HG02943 (cell line): ENCODE results near the gene SLC41A3.
"Not testable (repeated sequence)": the region's sequence is repeated elsewhere in the genome, so short reads cannot be mapped to it uniquely, and the experiment has no call there.

Source experiments
- ATAC-seq: cut with Tn5 transposase; IDR thresholded peaks from one replicate; pipeline ENCODE4 v1.9.1; 2021; ENCODE audit warnings: mild to moderate bottlenecking, low read depth, moderate library complexity; ENCODE audit not compliant: unreplicated experiment

The SLC41A3 gene

DNA sequence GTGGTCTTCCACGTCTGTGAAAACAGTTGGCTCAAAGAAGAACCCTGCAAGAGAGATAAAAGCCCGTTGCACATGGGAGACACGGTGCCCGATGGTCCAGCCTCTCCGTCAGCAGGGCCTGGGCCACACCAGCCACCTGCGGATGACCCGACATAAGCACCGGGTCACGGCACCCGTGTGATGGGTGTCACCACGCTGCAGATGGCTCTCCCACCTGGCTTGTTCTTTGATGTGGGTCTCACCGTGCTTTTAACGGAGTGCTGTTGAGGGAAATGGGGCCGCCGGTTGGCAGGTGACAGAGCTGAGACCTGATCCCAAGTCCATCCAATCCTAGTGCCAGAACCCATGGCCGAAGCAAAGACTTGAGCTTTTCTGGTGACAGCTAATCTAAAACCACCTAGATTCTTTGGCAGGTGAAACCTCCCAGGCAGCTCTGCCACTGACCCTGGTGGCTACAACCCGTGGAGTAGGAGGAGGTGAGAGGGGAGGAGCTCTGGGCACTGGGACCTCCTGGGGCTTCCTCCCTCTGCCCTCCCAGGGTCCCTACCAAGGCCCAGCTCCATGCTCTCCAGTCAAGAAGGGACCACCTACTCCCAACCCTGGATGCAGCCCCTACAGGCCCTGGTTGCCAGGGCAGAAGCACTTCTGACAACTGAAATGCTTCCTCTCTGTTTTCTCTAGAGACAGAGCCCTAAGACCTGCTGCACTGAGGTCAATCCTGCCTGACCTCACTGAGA is 23.4 kb upstream of the SLC41A3 start:
- ATAC-seq: no peak

DNA sequence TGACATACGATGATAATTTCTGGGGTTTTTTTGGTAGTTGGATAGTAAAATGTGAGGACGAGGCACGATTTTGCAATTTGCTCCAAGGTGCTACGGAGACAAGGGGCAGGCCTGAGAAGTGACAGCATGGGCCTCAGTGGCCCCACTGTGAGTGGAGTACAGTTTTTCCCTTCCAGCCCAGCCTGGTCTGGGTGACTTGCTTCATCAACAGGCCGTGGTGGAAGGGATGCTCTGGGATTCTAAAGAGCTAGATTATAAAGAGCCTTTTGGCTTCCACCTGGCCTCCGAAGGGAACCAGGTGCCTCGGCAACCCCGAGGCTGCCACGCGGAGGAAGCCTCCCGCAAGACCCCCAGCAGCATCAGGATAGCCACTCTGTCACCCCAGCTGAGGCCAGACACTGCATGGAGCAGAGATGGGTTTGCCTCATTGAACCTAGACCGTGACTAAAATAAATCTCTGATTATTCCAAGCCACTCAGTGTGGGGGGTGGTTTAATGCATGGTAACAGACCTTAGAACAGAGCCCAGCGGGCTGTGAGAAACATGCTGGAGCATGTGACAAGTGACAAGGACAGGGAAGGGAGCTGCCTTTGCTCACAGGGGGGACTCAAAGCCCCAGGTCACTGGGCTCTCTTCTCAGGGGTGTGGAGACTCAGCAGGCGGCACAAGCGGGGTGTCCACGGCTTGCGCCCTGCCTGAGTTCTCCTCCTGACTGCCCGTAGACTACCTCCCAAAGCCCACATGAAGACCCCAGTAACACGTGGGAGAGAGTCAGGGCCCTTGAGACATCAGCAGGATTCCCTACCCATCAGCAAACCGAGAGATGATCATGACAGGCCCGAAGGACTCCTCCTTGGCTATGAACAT is 22.6 kb upstream of the SLC41A3 start:
- ATAC-seq: no peak

- no peak for ATAC-seq
Observed at GRCh38 chr3:126105691-126106187, 21.8 kb upstream of the SLC41A3 start.

DNA sequence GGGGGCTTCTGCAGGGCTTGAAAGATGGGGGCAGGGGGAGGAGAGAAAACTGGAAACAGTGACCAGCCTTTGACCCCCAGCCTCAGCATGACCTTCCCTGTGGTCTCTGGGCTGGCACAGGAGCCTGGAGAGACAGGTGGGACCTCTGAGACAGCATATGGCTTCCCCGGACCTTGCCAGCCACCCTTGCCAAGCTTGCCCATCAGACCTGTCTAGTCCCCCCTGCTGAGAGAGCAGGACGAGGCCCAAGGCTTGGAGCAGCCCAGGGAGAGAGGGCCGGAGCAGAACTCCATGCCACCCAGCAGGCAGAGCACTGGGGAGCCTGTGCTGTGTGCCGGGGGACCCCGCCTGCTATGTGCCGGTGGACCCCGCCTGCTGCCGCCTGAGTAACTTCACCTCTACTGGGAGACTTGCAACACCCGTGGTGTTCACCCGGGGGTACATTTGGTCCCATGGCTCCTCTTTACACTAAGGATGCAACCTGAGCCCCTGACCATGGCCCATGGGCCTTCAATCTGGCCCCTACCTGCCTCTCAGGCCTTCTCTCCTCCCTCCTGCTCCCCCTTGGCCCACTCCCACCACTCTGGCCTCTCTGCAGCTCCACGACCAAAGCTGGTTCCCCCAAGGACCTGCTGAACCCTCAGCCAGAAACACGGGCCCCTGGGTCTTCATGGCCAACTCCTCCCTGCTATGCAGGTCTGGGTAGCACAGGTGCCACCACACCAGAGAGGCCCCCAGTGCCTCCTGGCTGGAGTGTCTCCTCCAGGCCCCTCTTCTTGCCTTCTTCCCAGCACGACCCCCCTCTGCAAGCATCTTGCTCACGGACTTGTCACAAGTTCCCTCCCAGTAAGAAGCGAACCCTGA is 21.1 kb upstream of the SLC41A3 start:
- ATAC-seq: no peak

GRCh38 chr3:126104028-126104635 is 20.2 kb upstream of the SLC41A3 start:
- ATAC-seq: no peak

- ATAC-seq: no peak
Observed at GRCh38 chr3:126103121-126104027, 19.4 kb upstream of the SLC41A3 start.

GRCh38 chr3:126102530-126102951 is 18.6 kb upstream of the SLC41A3 start:
- no peak for ATAC-seq

DNA sequence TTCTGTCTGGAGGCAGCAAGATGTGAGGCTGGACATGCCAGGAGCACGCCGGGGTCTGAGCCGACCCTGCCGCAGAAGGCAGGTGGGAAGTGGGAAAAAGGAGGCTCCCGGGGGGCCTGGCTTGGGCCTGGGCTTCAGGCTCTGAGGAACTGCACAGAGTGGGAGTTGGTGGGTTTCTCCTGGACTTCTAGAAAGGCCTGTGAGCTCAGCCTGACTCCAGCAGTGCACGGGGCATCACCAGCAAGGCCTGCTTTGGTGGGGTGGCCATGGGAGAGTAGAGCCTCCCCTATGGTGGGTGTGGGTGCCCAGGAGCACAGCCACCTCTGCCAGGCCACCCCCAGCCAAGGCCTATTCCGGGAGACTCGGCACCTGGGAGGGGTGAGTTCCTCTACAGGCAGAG is 18.1 kb upstream of the SLC41A3 start:
- ATAC-seq: no peak

DNA sequence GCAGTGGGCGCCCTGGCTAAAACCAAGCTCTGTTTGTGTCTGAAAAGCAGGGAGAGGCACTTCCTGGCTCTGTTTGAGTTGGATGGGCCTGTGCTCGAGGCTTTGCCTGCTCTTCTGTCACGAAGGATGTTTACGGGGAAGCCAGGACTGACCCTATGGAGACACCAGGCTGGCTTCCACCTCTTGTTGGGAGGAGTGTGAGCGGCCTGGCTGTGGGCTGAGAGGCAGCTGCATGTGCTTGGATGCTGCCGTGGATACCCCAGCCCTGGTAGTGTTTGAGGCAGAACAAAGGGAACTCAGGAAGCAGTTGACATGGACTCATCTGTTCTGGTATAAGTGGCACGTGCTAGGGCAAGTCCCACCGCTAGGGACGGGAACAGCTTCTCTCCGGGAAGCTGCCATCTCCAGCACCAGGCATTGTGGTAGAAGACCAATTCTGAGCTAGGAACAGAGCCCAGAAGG is 17.6 kb upstream of the SLC41A3 start:
- ATAC-seq: no peak

GRCh38 chr3:126100634-126101301 is 16.8 kb upstream of the SLC41A3 start:
- ATAC-seq: no peak

DNA sequence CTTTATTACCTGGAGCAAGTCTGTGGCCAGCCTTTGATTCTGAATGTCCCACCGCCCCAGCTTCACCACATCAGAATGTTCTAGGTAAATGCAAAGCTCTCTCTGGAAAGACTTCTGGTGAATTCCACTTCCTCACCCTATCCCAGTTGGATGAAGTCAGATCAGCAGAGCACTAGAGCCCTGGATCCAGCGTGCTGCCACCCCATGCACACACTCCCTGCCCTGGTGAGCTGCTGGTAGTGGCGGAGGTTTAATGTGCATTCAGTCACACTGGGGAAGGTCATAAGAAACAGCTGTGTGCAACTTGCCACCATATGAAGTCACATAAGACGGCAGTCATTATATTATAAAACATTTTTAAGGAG is 16.3 kb upstream of the SLC41A3 start:
- ATAC-seq: no peak

DNA sequence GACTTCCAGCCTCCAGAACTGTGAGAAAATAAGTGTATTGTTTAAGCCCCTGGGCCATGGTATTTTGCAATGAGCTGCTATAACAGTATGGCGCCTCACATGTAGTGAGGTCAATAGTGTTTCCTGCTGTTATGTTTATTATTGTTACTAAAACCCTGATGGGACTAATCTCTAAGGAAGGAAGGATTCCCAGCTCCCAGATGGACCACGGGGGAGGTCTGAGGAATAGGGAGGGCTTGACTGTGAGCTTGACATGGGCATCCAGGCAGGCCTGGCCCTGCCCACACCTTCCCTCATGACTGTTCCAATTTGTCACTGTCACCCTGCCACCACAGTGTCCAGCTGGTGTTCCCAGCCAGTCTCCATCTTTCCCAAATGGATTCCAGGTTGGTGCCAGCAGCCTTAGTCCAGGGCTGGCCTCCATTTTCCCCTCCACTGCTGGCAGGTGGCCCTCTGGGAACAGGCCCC is 14.5 kb upstream of the SLC41A3 start:
- ATAC-seq: no peak

DNA sequence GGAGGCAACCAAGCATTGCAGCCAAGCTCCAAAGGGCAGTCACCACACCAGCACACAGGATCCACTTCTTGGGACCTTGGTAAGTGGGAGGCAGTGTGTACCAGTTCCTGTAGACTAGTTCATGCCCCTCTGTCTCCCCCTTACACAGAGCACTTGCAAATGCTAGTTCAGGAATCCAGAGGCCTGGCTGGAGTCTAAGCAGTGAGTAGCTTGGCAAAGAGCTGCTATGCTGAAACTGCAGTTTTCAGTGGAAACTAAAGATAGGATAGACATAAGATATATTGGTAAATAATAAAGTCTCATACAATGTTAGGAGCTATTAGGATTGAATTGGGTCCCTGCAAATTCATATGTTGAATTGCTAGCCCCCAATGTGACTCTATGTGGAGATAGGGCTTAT is 13.9 kb upstream of the SLC41A3 start:
- ATAC-seq: no peak

GRCh38 chr3:126096274-126096673 is 12.3 kb upstream of the SLC41A3 start:
- ATAC-seq: not testable (repeated sequence)

DNA sequence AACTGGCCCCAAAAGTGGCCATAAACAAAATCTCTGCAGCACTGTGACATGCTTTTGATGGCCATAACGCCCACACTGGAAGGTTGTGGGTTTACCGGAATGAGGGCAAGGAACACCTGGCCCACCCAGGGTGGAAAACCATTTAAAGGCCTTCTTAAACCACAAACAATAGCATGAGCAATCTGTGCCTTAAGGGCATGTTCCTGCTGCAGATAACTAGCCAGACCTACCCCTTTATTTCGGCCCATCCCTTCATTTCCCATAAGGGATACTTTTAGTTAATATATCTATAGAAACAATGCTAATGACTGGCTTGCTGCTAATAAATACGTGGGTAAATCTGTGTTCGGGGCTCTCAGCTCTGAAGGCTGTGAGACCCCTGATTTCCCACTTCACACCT is 8.2 kb upstream of the SLC41A3 start:
- ATAC-seq: not testable (repeated sequence)

- ATAC-seq: no peak
Observed at GRCh38 chr3:126087552-126088175, 3.7 kb upstream of the SLC41A3 start.

- no peak for ATAC-seq
Observed at GRCh38 chr3:126085841-126086240, 1.9 kb upstream of the SLC41A3 start.

- no peak for ATAC-seq
Observed at GRCh38 chr3:126085276-126085675, 1.4 kb upstream of the SLC41A3 start.
